Coronary artery (tissue), 2 donors: Measurements from ENCODE around the gene IPCEF1.
"Not testable (repeated sequence)": the region's sequence is repeated elsewhere in the genome, so short reads cannot be mapped to it uniquely, and the experiment has no call there.

ENCODE experiments used
- DNase-seq: peaks from one replicate; pipeline ENCODE4 v3.0.0-alpha.2; 2017; ENCODE audit warnings: low spot score
- H3K27ac ChIP-seq, 2 donors: fragments of 200-600 bp; sonication (generic); one replicate each; pipeline ENCODE4 v1.5.1; 2016 to 2019
- H3K4me3 ChIP-seq: fragments of 200-600 bp; sonication (generic); 2 replicates; pipeline ENCODE4 v1.5.1; 2016; ENCODE audit warnings: mild to moderate bottlenecking, moderate library complexity
- CTCF ChIP-seq: fragments of 200-600 bp; sonication (generic); IDR thresholded peaks from one replicate; pipeline ENCODE4 v1.5.1; 2019; ENCODE audit warnings: antibody characterized with exemption

Gene IPCEF1

GRCh38 chr6:154210678-154211077, 145.9 kb downstream of the IPCEF1 start:
- TF ChIP-seq CTCF: no peak
- Histone ChIP-seq H3K27ac (no peak overlapping the region), H3K4me3 (no peak overlapping the region)
- DNase-seq: no peak

GRCh38 chr6:154209555-154209954, 147.0 kb downstream of the IPCEF1 start:
- Histone ChIP-seq H3K4me3 (no peak overlapping the region), H3K27ac (no peak overlapping the region)
- no peak for TF ChIP-seq CTCF
- no peak for DNase-seq

- no peak for TF ChIP-seq CTCF
- no peak overlapping the region for H3K4me3 ChIP-seq
- DNase-seq: no peak
- no peak overlapping the region for H3K27ac ChIP-seq
These were observed 149.6 kb downstream of the IPCEF1 start for GRCh38 chr6:154206996-154207395.

- H3K27ac ChIP-seq: no peak overlapping the region
- no peak overlapping the region for H3K4me3 ChIP-seq
- no peak for TF ChIP-seq CTCF
- DNase-seq: no peak
These were observed 150.5 kb downstream of the IPCEF1 start for GRCh38 chr6:154206141-154206540.

- no peak overlapping the region for H3K4me3 ChIP-seq
- no peak for TF ChIP-seq CTCF
- no peak overlapping the region for H3K27ac ChIP-seq
- DNase-seq: no peak
These were observed 153.6 kb downstream of the IPCEF1 start for GRCh38 chr6:154202958-154203357.

- H3K27ac ChIP-seq: no peak overlapping the region
These were observed 154.3 kb downstream of the IPCEF1 start for GRCh38 chr6:154202339-154202738.

GRCh38 chr6:154201688-154202087, 154.9 kb downstream of the IPCEF1 start:
- not testable (repeated sequence) for H3K4me3 ChIP-seq, H3K27ac ChIP-seq, DNase-seq

More at GRCh38 chr6:154202339-154202738, 154.3 kb downstream of the IPCEF1 start:
- TF ChIP-seq CTCF: no peak
- DNase-seq: no peak
- no peak overlapping the region for H3K4me3 ChIP-seq
